Left colon (tissue), 2 donors: Measurements from ENCODE around the gene CEND1. TPM values are rescaled to one million over a fixed set of nuclear protein-coding genes. Genes with fewer than 3 reads are reported as not detected.

Experiments used
- ATAC-seq: fragments of 200-7000 bp; cut with Tn5 transposase; one replicate; pipeline ENCODE4 v1.9.1; 2020; ENCODE audit warnings: mild to moderate bottlenecking, moderate library complexity
- DNase-seq, 2 donors: peaks; one replicate each; pipeline ENCODE4 v3.0.0-alpha.2; 2020
- intact Hi-C, 2 donors: fragments of 100-400 bp; cut with DNase I in 1 of 2; cut with micrococcal nuclease in 1 of 2; formaldehyde crosslinking; loops; one replicate each; pipeline versions ENCODE4 v1.11.2 to v1.14.0; 2022; cut with DNase I, micrococcal nuclease
- total RNA-seq, 2 donors: library from RNA; stranded (reverse); fragmentation: NEBNext Ultra II Directional; extraction: Animal tissue kit (Norgen Biotek cat#: 25700); gene quantifications; one replicate each; pipeline ENCODE4 v1.2.1, GENCODE V29; 2021
- donor health status: DM: no; HTN: no; CAD: no.
- donor health status: DM: yes; HTN: yes; CAD: no.

Gene CEND1
- total RNA-seq, 2 donors from 2014 or later: 0.36 TPM; not detected in 1

- DNase-seq (peak; percentile 66 to 79), ATAC-seq (peak; percentile 53)
- intact Hi-C loops: no loop called here
Observed at GRCh38 chr11:818396-819128, 28.7 kb upstream of the CEND1 start, which contains the start of gene PNPLA2. Gene PNPLA2, plus strand, starts transcription at chr11:818914. Its CDS starts 805 bp downstream, at chr11:819719.

- DNase-seq (no peak), ATAC-seq (no peak)
- intact Hi-C loops: no loop called here
Observed at GRCh38 chr11:816433-816779, 26.5 kb upstream of the CEND1 start.

DNA sequence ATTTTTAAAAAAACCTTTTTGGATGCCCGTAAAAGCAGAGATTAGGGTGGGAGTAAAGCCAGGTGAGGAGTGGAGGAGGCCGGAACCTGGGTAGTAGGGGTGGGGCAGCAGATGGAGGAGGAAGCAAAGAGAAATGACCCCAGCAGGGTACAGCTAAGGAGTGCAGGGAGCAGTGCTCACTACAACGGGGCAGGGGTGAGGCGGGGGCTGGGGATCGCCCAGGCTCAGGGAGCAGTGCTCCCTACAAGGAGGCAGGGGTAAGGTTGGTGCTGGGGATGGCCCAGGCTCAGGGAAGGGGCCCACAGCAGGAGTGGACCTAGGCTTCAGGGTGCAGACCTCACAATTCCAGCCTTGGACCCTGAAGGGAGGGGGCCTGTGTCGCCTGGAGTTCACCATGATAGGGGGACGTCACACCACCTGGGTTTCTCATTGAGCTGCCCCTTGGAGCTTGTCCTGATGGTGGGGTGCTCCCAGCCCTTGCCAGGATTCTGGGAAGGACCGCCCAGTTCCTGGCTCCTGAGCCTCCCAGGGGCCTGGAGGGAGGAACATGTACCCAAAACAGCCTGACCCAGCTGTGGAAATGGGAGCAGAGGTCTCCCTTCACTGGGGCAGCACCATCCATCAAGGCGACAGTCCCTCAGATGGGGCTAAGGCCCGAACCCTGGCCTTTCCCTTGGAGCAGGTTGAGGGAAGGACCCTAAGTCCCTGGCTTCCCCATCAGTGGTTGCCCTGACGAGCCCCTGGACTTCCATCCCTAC is 26.0 kb upstream of the CEND1 start:
- intact Hi-C loops: no loop called here
- no peak for DNase-seq
- ATAC-seq: no peak

DNA sequence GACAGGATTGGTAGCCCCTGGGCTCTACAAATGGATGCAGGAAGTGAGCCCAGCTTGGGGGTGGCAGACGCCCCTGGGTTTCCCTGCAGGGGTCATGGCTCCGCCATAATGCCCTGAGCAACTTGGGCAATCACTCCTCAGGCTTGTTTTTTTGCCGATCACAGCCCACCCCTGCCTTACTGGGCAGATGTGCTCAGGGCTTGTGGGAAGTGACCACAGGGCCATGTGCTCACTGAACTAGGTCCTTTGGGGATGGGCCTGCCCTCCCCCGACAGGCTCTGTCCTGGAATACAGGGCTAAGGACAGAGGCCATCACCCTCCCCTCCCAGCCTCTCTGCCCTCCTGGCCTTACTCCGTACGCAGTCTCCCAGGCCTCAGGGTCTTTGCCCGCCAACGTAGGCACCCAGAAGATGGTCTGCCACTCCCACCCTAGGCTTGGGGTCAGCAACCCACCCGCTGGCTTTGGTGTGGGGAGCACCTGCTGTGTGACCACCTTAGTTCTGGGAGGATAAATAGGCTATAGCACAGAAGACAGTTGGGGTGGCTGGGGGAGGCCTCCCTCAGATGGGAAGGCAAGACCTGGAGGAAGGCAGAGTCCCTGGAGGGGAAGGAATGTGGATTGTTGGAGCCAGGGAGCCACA is 23.7 kb upstream of the CEND1 start:
- intact Hi-C loops: no loop called here
- no peak for ATAC-seq
- DNase-seq: no peak

- intact Hi-C loops: no loop called here
- ATAC-seq: no peak
Observed at GRCh38 chr11:813072-813455, 23.2 kb upstream of the CEND1 start.

GRCh38 chr11:812390-812789 is 22.5 kb upstream of the CEND1 start:
- intact Hi-C loops: no loop called here
- DNase-seq (no peak), ATAC-seq (no peak)

More at GRCh38 chr11:813072-813455, 23.2 kb upstream of the CEND1 start:
- no peak for DNase-seq

DNA sequence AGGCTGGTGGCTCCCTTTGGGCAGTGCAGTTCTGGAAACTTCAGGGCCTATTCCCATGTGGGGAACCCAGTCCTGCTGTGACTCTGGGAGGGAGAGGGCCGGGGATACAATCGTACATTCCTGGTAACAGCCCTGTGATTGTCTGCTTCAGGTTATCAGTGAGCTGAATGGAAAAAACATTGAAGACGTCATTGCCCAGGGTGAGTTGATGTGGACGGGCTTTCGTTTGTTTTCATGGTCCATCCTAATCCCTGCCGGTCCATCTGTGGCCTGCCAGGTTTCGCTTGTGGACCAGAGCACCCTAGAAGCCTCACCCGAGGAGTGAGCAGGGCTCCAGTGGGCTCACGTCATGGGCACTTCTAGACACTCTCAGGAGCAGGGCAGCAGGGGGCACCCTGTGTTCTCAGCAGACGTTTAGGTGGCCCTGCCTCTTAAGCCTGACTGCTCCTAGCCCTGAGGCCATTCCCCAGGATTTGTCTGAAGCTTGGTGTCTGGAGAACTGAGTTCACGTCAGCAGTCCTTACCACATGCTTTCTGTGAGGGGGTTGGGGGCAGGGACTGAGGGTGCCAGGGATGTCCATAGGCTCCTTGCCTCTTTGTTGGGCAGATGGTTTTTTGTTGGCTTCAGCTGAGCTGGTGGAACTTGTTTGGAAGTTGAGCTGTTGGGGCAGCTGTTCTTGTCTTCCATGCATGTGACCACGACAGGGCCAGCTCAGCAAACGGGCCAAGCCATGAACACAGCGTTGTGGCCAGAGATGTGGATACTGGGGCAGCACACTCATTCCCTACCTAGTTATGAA is 21.8 kb upstream of the CEND1 start:
- intact Hi-C loops: no loop called here
- no peak for DNase-seq
- no peak for ATAC-seq

DNA sequence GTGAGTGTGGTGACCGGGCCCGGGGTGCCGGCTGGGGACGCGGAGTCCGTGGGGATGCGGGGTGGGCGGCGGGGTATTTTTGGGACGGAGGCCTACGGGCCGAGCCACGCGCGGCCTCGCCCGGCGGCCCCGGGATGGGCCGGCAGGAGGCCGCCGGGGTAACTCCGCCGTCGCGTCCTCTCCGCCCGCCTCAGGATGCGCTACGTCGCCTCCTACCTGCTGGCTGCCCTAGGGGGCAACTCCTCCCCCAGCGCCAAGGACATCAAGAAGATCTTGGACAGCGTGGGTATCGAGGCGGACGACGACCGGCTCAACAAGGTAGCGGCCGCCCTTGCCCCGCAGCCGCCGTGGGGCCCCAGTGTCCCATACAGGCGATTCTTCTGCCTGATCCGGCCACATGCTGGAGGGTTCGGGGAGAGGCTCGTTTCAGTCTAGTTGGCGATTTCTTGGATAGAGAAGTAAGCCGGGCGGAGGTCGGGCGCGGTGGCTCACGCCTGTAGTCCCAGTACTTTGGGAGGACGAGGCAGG is 20.2 kb upstream of the CEND1 start:
- intact Hi-C loops: no loop called here
- DNase-seq (no peak), ATAC-seq (peak; percentile 36)

DNA sequence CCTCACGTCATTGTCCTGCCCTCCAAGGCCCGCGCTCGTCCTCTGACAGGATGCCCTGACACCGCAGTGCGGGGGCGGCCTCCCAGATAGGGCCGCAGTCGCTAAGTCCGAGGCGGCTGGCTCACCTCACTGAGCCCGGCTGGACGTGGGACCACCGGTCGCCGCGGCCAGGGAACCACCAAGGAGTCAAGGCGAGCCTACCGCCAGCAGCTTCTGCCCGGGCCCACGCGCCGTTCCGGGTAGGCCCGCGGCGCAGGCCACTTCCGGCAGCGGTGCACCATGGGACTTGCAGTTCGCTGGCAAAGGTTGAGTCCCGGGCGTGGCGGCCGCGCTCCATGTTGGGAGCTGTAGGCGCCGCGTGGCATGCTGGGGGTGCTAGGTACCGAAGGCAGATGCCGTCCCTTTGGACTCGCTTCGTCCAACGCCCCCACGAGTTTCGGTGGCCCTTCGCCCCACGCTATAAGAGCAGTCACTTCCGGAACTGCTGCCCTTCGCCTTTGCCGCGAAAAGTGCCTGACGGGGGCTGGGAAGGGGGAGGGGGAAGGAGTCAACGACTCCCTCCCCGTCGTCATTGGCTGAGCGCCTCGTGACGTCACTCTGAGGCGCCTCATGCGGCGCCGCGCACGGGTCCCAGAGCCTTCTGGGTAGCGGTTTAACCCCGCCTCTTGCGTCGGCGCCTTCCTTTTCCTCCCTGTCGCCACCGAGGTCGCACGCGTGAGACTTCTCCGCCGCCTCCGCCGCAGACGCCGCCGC is 19.6 kb upstream of the CEND1 start, which contains the start of gene RPLP2:
RPLP2 (plus strand) TSS at position 681 of the 753 bp plus-strand sequence. CDS start 268 bp downstream, outside the sequence.
- DNase-seq: peak; percentile 98
- ATAC-seq: peak; percentile 81
- intact Hi-C loops: no loop called here

- intact Hi-C loops: no loop called here
- peak; percentile 8 for ATAC-seq
- DNase-seq: no peak
Observed at GRCh38 chr11:808427-809286, 18.8 kb upstream of the CEND1 start.

GRCh38 chr11:804599-804964 is 14.7 kb upstream of the CEND1 start:
- DNase-seq (no peak), ATAC-seq (no peak)
- intact Hi-C loops: no loop called here

- intact Hi-C loops: no loop called here
- no peak for DNase-seq
- ATAC-seq: no peak
Observed at GRCh38 chr11:803770-804598, 14.1 kb upstream of the CEND1 start.

- intact Hi-C loops: no loop called here
- no peak for ATAC-seq
Observed at GRCh38 chr11:803467-803742, 13.5 kb upstream of the CEND1 start.

GRCh38 chr11:802693-803466 is 13.0 kb upstream of the CEND1 start:
- DNase-seq: no peak

More at GRCh38 chr11:803467-803742, 13.5 kb upstream of the CEND1 start:
- no peak for DNase-seq

DNA sequence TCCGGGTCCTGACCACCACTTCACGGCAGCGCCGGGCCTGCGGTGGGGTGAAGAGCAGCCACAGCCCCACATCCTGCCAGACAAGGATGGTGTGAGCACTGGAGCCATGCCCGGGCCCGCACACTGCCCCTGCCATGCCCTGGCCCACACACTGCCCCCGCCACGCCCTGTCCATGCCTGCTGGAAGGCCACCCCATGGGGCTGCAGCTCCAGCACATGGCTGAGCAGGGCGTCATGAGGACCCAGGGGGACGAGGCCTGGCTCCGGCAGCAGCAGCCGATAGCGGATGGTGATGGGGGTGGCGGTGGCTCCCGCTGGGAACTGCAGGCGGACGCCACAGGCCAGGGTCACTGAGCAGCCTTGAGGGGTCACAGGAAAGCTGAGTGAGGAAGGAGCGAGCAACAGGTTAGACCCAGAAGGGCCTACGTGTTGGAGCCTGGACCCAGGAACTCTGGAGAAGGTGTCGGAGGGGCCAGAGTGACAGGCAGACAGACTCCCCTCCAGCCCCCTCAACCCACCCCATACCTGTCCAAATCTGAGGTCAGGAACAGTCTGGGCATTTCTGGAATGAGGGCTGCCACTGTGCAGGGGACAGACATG is 12.2 kb upstream of the CEND1 start:
- intact Hi-C loops: no loop called here
- DNase-seq: no peak
- no peak for ATAC-seq

More at GRCh38 chr11:802693-803466, 13.0 kb upstream of the CEND1 start:
- intact Hi-C loops: no loop called here
- ATAC-seq: no peak
